ENCODE data around the gene CRYGB. TPM values are rescaled to one million over a fixed set of nuclear protein-coding genes. Genes with fewer than 3 reads are reported as not detected.
"Not testable (repeated sequence)": the region's sequence is repeated elsewhere in the genome, so short reads cannot be mapped to it uniquely, and the experiment has no call there.

Gene CRYGB
- total RNA-seq, 1 experiment from 2014 or later = not detected

GRCh38 chr2:208150094-208150493 is 4.1 kb upstream of the CRYGB start:
- no peak for DNase-seq (ENCODE audit: low read depth)

GRCh38 chr2:208148803-208149202 is 2.8 kb upstream of the CRYGB start:
- DNase-seq (ENCODE audit: low read depth) = no peak

DNA sequence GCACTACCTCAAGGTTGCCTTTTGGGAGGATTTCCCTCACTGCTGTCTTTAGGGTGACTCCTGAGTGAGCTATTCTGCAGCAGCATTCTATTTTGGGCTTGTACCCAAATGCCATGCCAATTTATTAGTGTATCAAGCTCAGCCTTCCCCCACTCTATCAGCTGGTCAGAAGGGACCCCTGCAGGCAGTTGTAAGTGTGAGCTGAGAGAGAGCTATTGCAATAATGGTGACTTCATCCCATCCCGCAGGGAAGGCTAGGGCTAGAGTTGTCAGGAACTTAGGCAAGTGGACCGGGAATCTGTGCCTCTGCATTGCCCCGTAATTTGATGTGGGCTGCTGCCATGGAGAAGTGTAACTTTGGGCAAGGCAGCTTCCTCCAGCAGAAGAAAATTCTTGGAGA is 1.8 kb upstream of the CRYGB start:
- DNase-seq (ENCODE audit: low read depth) = no peak

DNA sequence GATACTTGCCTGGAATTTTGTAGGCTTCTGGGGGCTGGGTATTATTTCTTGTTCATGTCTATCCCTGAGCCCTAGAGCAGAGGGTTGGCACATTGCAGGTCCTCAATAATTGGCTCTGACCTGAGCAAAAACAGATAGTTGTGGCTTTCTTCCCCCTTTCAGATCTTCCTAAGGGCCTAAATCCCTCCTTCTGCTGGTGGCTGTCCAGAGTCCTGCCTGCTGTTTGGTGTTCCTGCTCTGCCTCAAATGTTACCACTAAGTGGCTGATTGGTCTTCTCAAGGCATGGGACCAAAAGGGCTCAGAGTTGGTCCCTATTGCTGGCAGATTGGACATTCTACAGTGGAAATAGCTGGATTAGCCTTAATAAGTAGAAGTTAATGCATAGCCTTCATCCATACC is 1.1 kb upstream of the CRYGB start:
- no peak for DNase-seq (ENCODE audit: low read depth)

GRCh38 chr2:208142925-208143799 is 2.8 kb downstream of the CRYGB start:
- no peak for DNase-seq (ENCODE audit: low read depth)

DNA sequence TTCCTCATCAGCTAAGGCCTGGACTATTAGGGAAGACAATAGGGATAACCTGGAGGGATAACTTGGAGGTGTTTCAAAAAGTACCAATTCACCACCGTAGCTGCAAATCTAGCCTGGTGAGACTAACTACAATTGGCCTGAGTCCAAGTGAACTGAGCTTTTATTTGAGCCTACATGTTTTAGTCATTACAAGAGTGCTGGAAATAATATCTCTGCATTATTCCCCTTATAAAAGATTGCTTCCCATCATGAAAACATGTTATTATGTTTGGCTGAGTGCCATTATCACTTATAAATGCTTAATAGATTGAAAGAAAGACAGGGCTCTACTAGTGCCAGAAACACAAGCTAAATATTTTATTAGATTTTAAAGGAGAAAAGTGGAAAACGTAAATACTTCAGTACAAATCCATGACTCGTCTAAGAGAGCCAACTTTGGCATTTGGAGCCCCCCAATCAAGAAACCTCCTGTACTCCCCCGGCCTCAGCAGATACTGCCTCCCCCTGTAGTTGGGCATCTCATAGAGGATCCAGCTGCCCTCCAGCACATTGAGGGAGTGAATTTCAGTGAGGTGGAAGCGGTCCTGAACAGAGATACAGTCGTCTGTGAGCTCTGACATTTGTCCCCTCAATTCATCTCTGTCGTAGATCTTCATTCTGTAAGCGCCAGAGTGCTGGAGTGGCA is 3.6 kb downstream of the CRYGB start:
- peak; percentile 36 for DNase-seq (ENCODE audit: low read depth)

GRCh38 chr2:208139447-208139846 is 6.5 kb downstream of the CRYGB start:
- no peak for DNase-seq (ENCODE audit: low read depth)

DNA sequence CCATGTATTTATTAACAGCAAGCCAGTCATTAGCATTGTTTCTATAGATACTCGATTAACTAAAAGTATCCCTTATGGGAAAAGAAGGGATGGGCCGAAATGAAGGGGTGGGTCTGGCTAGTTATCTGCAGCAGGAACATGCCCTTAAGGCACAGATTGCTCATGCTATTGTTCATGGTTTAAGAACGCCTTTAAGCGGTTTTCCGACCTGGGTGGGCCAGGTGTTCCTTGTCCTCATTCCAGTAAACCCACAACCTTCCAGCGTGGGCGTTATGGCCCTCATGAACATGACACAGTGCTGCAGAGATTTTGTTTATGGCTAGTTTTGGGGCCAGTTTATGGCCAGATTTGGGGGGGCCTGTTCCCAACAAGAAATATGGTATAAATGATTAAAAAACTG is 7.6 kb downstream of the CRYGB start:
- not testable (repeated sequence) for DNase-seq (ENCODE audit: low read depth)

- no peak for DNase-seq (ENCODE audit: low read depth)
Measured at GRCh38 chr2:208136716-208137094, 9.3 kb downstream of the CRYGB start.

DNA sequence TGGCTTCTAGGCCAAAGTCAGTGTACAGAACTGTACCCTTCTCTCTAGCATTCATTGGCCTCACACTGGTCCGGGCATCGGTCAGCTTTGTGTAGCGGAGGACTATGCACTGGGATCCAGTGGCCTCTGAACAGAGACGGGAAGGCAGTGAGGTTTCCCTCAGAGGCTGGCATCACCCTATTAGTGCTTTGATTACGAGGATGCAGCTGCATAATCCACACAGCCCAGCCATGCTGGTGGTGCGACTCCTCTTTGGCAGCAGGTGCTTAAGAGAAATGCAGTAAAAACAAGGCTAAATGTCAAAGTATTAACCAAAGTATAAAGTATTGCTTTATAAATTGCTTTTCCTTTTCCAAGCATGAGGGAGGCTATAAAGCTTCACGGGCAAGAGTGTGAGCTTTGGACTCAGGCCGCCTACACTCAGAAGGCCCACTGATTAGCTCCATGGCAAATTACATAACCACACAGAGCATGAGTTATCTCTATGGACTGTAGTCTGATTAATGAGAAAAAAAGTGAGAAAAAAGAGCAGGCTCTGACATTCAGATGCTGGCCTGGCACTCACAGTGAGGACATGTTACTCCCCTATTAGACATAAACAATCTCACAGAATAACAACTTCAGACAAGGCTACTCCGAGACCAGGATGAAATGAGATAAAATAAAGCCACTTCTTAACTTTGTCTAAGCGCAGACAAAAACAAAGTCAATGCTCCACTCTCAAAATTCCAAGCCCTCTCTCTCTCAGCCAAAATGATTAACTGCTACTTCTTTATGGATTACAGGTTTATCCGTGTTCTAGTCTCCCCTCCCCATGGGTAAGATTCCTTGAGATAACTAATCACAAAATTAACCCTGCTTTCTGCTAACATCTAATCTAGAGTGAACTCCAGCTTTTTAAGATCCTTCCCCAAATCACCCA is 9.9 kb downstream of the CRYGB start:
- no peak for DNase-seq (ENCODE audit: low read depth)

GRCh38 chr2:208134928-208135586 is 10.9 kb downstream of the CRYGB start:
- peak; percentile 38 for DNase-seq (ENCODE audit: low read depth)

- no peak for DNase-seq (ENCODE audit: low read depth)
Measured at GRCh38 chr2:208130712-208131110, 15.2 kb downstream of the CRYGB start.

GRCh38 chr2:208129744-208130711 is 15.9 kb downstream of the CRYGB start, which contains the start of gene CRYGC:
Gene CRYGC (minus strand): TSS chr2:208129828. CDS start chr2:208129792, 36 bp downstream.
- peak; percentile 76 for DNase-seq (ENCODE audit: low read depth)

DNA sequence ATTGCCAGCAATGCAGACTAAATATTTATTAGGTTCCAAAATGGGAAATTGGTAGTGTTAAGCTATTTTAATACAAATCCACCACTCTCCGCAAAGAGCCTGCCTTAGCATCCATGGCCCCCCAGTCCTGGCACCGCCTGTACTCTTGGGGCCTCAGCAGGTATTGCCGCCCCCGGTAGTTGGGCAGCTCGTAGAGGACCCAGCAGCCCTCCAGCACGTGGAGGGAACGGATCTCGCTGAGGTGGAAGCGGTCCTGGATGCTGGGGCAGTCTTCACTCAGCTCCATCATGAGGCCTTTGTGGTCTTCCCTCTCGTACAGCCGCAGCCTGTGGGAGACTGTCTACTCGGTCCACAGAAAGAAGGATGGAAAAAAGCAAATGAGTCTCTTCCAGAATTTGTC is 17.8 kb downstream of the CRYGB start:
- no peak for DNase-seq (ENCODE audit: low read depth)

GRCh38 chr2:208127090-208127489 is 18.9 kb downstream of the CRYGB start:
- no peak for DNase-seq (ENCODE audit: low read depth)

DNA sequence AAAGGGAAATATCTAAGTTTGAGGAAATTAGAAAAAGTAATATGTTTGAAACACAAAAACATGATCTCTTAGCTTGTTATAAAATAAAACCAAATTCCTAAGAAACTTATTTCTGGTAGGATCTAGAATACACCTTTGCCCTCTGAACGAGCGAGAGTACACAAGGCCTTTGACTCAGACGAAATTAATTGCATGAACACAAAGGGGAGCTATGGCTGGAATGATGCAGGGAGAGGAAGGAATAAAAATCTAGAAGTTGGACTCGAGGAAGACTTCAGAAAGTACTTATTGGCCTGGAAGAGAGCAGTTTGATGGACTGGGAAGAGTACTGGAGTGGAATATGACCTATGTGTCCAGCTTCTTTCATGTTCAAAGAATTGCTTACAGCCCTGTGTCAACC is 20.7 kb downstream of the CRYGB start:
- no peak for DNase-seq (ENCODE audit: low read depth)

DNA sequence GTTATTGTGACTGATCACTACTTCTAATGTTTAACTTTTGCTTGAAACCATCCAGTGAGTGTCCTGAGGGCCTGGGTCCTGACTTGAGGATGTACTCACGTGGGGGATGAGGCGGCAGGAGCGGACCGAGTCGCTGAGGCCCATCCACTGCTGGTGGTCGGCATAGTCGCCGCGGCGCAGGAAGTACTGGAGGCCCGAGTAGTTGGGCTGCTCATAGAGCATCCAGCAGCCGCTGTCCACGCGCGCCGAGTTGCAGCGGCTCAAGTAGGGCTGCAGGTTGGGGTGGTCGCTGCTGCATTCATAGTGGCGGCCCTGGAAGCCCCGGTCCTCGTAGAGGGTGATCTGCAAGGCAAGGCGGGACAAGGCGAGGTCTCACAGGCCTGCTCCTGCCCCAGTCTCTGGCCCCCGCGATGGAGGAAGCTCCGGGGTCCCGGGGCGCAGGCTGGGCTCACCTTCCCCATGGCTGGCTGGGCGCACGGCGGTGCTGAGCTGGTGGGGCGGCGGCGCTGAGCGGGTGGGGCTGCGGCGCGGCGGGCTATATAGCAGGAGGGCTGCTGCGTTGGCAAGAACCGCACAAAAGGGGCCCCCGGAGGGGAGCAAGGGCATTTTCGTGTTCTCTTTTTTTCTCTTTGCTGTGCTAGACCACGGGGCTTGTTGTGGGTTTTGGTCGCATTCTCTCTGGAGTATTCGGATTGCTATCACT is 21.8 kb downstream of the CRYGB start, which contains the start of gene CRYGD:
Gene CRYGD (minus strand): TSS at position 512 of the 703 bp plus-strand sequence. CDS start 51 bp downstream, at position 461.
- not testable (repeated sequence) for DNase-seq (ENCODE audit: low read depth)

DNA sequence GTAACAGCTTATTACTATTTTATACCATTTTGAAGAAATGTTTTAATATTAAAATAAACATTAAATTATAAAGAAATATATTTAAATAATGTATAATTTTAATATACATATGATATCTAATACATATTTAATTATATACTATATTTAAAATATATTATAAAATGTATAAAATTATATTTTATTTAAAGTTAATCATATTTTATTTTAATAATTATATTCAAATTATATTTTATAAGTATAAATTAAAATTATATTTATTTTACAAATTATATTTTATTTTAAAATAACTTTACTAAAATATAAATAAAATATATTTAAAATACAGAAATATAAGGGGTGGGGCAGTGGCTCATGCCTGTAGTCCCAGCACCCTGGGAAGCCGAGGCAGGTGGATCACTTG is 23.7 kb downstream of the CRYGB start:
- DNase-seq (ENCODE audit: low read depth) = no peak

- DNase-seq (ENCODE audit: low read depth) = no peak
Measured at GRCh38 chr2:208118918-208119317, 27.0 kb downstream of the CRYGB start.

Data from M059J (cell line).